GM12801 (cell line): Measurements from ENCODE around the gene RAB3D.

Experiments used
- CTCF ChIP-seq: IDR thresholded peaks from one replicate; pipeline ENCODE4 v1.5.1; 2011; ENCODE audit warnings: control low read depth; ENCODE audit not compliant: insufficient read length; ENCODE audit errors: extremely low read depth

RAB3D gene

GRCh38 chr19:11324079-11324661 lies 15.3 kb downstream of the RAB3D start:
- no peak for TF ChIP-seq CTCF

- TF ChIP-seq CTCF = no peak
Measured at GRCh38 chr19:11323601-11324078, 15.8 kb downstream of the RAB3D start.

- TF ChIP-seq CTCF = no peak
Measured at GRCh38 chr19:11322269-11323024, 17.0 kb downstream of the RAB3D start.

- no peak for TF ChIP-seq CTCF
Measured at GRCh38 chr19:11321191-11322126, 18.0 kb downstream of the RAB3D start.

GRCh38 chr19:11306337-11306736 lies 33.1 kb downstream of the RAB3D start:
- TF ChIP-seq CTCF = no peak

GRCh38 chr19:11304936-11305335 lies 34.5 kb downstream of the RAB3D start:
- no peak for TF ChIP-seq CTCF

- no peak for TF ChIP-seq CTCF
Measured at GRCh38 chr19:11300811-11301120, 38.7 kb downstream of the RAB3D start.
